OCI-M2 (cell line): Measurements from ENCODE around the gene RALGDS.
"Not testable (repeated sequence)": the region's sequence is repeated elsewhere in the genome, so short reads cannot be mapped to it uniquely, and the experiment has no call there.

Experiments used
- DNase-seq: peaks from one replicate; lab custom pipeline; 2025; ENCODE audit not compliant: unreplicated experiment; lab: John Stamatoyannopoulos, UW

The RALGDS gene

DNA sequence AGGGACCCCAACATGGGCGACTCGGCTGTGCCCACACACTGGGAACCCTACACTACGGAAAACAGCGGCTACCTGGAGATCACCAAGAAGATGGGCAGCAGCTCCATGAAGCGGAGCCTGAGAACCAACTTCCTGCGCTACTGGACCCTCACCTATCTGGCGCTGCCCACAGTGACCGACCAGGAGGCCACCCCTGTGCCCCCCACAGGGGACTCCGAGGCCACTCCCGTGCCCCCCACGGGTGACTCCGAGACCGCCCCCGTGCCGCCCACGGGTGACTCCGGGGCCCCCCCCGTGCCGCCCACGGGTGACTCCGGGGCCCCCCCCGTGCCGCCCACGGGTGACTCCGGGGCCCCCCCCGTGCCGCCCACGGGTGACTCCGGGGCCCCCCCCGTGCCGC, 50.1 kb downstream of the RALGDS start:
- not testable (repeated sequence) for DNase-seq

DNA sequence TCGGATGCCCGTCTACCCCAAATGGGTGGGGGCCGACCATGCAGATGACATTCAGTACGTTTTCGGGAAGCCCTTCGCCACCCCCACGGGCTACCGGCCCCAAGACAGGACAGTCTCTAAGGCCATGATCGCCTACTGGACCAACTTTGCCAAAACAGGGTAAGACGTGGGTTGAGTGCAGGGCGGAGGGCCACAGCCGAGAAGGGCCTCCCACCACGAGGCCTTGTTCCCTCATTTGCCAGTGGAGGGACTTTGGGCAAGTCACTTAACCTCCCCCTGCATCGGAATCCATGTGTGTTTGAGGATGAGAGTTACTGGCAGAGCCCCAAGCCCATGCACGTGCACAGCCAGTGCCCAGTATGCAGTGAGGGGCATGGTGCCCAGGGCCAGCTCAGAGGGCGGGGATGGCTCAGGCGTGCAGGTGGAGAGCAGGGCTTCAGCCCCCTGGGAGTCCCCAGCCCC, 50.5 kb downstream of the RALGDS start:
- not testable (repeated sequence) for DNase-seq

DNA sequence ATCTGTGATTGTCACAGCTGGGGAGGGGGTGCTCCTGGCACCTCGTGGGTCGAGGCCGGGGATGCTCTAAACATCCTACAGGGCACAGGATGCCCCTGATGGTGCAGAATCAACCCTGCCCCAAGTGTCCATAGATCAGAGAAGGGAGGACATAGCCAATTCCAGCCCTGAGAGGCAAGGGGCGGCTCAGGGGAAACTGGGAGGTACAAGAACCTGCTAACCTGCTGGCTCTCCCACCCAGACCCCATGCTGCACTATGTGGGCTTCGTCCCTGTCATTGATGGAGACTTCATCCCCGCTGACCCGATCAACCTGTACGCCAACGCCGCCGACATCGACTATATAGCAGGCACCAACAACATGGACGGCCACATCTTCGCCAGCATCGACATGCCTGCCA, 52.6 kb downstream of the RALGDS start:
- DNase-seq, result not testable (repeated sequence)

GRCh38 chr9:133067813-133068212, 53.2 kb downstream of the RALGDS start:
- no peak for DNase-seq

DNA sequence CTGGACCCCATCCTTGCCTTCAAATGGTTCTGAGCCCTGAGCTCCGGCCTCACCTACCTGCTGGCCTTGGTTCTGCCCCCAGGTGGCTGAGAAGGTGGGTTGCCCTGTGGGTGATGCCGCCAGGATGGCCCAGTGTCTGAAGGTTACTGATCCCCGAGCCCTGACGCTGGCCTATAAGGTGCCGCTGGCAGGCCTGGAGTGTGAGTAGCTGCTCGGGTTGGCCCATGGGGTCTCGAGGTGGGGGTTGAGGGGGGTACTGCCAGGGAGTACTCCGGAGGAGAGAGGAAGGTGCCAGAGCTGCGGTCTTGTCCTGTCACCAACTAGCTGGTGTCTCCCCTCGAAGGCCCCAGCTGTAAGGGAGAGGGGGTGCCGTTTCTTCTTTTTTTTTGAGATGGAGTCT, 54.0 kb downstream of the RALGDS start:
- no peak for DNase-seq

DNA sequence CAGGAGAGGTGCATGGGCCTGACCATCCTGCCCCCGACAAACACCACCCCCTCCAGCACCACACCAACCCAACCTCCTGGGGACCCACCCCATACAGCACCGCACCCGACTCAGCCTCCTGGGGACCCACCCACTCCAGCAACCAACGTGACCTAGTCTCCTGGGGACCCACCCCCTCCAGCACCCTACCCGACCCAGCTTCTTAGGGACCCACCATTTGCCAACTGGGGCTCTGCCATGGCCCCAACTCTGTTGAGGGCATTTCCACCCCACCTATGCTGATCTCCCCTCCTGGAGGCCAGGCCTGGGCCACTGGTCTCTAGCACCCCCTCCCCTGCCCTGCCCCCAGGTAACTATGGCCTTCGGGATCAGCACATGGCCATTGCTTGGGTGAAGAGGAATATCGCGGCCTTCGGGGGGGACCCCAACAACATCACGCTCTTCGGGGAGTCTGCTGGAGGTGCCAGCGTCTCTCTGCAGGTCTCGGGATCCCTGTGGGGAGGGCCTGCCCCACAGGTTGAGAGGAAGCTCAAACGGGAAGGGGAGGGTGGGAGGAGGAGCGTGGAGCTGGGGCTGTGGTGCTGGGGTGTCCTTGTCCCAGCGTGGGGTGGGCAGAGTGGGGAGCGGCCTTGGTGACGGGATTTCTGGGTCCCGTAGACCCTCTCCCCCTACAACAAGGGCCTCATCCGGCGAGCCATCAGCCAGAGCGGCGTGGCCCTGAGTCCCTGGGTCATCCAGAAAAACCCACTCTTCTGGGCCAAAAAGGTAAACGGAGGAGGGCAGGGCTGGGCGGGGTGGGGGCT, 54.7 kb downstream of the RALGDS start:
- DNase-seq, result no peak

GRCh38 chr9:133065070-133065388, 56.0 kb downstream of the RALGDS start:
- no peak for DNase-seq

DNA sequence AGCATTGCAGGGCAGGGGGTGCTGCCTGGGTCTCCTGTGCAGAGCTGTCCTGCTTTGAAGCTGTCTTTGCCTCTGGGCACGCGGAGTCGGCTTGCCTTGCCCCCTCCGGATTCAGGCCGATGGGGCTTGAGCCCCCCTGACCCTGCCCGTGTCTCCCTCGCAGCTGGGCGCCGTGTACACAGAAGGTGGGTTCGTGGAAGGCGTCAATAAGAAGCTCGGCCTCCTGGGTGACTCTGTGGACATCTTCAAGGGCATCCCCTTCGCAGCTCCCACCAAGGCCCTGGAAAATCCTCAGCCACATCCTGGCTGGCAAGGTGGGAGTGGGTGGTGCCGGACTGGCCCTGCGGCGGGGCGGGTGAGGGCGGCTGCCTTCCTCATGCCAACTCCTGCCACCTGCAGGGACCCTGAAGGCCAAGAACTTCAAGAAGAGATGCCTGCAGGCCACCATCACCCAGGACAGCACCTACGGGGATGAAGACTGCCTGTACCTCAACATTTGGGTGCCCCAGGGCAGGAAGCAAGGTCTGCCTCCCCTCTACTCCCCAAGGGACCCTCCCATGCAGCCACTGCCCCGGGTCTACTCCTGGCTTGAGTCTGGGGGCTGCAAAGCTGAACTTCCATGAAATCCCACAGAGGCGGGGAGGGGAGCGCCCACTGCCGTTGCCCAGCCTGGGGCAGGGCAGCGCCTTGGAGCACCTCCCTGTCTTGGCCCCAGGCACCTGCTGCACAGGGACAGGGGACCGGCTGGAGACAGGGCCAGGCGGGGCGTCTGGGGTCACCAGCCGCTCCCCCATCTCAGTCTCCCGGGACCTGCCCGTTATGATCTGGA, 56.6 kb downstream of the RALGDS start:
- no peak for DNase-seq

DNA sequence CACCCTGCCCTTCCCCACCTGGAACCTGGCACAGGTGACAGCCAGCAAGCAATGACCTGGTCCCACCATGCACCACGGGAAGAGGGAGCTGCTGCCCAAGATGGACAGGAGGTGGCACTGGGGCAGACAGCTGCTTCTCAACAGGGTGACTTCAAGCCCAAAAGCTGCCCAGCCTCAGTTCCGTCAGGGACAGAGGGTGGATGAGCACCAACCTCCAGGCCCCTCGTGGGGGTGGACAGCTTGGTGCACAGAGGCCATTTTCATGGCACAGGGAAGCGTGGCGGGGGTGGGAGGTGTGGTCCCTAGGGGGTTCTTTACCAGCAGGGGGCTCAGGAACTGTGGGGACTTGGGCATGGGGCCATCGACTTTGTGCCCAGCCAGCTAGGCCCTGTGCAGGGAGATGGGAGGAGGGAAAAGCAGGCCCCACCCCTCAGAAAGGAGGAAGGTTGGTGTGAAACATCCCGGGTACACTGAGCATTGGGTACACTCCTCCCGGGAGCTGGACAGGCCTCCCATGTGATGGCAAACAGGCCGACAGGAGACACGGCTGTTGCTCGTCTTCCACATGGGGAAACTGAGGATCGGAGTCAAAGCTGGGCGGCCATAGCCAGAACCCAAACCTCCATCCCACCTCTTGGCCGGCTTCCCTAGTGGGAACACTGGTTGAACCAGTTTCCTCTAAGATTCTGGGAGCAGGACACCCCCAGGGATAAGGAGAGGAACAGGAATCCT, 57.4 kb downstream of the RALGDS start:
- no peak for DNase-seq

GRCh38 chr9:133063159-133063499, 57.9 kb downstream of the RALGDS start:
- DNase-seq, result no peak

GRCh38 chr9:133062569-133062968, 58.5 kb downstream of the RALGDS start:
- DNase-seq, result not testable (repeated sequence)

DNA sequence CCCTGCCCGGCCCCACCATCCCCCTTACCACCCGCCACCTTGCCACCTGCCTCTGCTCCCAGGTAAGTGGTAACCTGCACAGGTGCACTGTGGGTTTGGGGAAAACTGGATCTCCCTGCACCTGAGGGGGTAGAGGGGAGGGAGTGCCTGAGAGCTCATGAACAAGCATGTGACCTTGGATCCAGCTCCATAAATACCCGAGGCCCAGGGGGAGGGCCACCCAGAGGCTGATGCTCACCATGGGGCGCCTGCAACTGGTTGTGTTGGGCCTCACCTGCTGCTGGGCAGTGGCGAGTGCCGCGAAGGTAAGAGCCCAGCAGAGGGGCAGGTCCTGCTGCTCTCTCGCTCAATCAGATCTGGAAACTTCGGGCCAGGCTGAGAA, 59.3 kb downstream of the RALGDS start, which contains the start of gene CEL:
CEL (plus strand) TSS at position 218 of the 382 bp plus-strand sequence; CDS start at position 240, 22 bp downstream.
- DNase-seq, result not testable (repeated sequence)

DNA sequence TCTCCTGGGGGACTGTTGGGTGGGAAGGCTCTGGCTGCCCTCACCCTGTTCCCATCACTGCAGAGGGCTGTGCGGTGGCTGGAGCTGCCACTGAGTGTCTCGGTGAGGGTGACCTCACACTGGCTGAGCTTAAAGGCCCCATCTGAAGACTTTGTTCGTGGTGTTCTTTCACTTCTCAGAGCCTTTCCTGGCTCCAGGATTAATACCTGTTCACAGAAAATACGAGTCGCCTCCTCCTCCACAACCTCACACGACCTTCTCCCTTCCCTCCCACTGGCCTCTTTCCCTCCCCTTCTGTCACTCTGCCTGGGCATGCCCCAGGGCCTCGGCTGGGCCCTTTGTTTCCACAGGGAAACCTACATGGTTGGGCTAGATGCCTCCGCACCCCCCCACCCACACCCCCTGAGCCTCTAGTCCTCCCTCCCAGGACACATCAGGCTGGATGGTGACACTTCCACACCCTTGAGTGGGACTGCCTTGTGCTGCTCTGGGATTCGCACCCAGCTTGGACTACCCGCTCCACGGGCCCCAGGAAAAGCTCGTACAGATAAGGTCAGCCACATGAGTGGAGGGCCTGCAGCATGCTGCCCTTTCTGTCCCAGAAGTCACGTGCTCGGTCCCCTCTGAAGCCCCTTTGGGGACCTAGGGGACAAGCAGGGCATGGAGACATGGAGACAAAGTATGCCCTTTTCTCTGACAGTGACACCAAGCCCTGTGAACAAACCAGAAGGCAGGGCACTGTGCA, 59.8 kb downstream of the RALGDS start:
- DNase-seq, result not testable (repeated sequence)

- no peak for DNase-seq
These were observed 60.6 kb downstream of the RALGDS start for GRCh38 chr9:133060417-133060841.

- DNase-seq, result no peak
These were observed 61.4 kb downstream of the RALGDS start for GRCh38 chr9:133059623-133060022.

GRCh38 chr9:133058550-133059320, 62.3 kb downstream of the RALGDS start:
- no peak for DNase-seq

GRCh38 chr9:133058071-133058470, 63.0 kb downstream of the RALGDS start:
- no peak for DNase-seq

- no peak for DNase-seq
These were observed 63.5 kb downstream of the RALGDS start for GRCh38 chr9:133057553-133057952.

- no peak for DNase-seq
These were observed 64.0 kb downstream of the RALGDS start for GRCh38 chr9:133057006-133057405.

GRCh38 chr9:133056533-133056932, 64.5 kb downstream of the RALGDS start:
- DNase-seq, result no peak
